HG03558 (cell line): Measurements from ENCODE around the gene MMP15.
"Not testable (repeated sequence)": the region's sequence is repeated elsewhere in the genome, so short reads cannot be mapped to it uniquely, and the experiment has no call there.

Experiments used
- ATAC-seq: cut with Tn5 transposase; IDR thresholded peaks from one replicate; pipeline ENCODE4 v1.9.1; 2021; ENCODE audit warnings: moderate number of reproducible peaks; ENCODE audit not compliant: unreplicated experiment; ENCODE audit errors: extremely low read depth

MMP15 gene

DNA sequence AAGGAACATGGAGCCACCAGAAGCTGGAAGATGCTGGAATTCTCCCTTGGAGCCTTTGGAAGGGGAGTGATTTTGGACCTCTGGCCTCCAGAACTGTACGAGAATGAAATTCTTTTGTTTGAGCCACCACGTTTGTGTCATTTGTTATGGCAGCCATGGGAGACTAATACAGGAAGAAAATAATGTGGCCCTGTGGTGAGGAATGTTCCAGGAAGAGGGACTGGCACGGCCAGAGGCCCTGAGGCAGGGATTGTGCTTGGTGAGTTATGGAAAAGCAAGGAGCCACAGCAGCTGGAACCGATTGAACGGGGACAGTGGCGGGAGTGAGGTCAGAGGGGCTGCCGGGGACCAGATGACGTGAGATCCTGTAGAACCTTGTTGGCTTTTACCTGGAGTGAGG, 52.2 kb downstream of the MMP15 start:
- ATAC-seq = no peak

DNA sequence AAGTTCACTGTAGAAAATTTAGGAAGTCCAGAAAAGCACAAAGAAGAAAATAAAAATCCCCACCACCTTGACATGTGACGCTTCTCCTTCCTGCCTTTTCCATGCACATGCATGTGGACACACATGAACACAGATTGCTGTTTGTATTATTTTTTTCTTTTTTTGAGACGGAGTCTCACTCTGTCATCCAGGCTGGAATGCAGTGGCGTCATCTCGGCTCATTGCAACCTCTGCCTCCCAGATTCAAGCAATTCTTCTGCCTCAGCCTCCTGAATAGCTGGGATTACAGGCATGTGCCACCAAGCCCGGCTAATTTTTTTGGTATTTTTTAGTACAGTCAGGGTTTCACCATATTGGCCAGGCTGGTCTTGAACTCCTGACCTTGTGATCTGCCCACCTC, 55.1 kb downstream of the MMP15 start:
- ATAC-seq = not testable (repeated sequence)

DNA sequence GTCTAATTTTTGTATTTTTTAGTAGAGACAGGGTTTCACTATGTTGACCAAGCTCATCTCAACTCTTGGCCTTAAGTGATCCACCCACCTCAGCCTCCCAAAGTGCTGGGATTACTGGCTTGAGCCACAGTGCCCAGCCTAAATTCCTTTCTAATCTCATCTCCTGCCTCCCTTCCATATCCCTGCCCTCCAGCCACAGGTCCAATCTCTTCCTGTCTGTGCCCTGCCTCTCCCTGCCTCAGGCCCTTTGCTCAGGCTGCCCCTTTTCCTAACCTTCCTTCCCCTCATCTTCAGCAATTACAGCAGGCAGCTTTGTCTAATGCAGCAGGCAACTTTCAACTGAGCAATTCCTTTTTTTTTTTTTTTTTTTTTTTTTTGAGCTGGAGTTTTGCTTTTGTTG, 56.8 kb downstream of the MMP15 start:
- ATAC-seq = no peak

DNA sequence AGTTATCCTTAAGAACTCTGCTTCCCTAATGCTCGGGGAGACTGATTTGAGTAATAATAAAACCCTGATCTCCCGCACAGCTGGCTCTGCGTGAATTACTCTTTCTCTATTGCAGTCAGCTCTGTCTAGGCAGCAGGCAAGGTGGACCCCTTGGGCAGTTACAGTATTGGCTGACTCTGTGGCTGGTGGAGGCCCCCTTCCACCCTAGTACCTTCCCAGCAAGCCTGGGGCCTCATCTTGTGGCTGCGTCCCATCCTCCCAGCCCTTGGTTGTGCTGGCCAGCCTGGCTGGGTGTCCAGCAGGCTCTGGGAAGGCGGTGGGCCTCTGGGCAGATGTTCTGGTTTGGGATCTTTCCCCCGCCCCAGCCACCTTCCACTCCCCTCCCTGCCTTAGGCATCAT, 59.1 kb downstream of the MMP15 start:
- no peak for ATAC-seq

DNA sequence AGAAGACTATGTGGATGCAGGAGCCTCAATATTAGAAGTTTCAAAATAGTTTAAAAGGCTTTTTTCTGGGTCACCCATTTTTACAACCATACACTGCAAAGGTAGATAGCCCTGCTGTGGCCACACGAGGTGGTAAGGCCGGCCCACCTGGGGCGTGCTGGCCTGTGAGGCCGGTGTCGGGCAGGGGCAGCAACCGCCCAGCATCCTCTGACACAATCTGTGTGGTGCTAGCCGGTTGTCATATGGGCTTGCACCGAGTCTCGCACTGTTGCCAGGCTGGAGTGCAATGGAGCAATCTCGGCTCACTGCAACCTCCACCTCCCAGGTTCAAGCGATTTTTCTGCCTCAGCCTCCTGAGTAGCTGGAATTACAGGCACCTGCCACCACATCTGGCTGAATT, 59.6 kb downstream of the MMP15 start:
- no peak for ATAC-seq

DNA sequence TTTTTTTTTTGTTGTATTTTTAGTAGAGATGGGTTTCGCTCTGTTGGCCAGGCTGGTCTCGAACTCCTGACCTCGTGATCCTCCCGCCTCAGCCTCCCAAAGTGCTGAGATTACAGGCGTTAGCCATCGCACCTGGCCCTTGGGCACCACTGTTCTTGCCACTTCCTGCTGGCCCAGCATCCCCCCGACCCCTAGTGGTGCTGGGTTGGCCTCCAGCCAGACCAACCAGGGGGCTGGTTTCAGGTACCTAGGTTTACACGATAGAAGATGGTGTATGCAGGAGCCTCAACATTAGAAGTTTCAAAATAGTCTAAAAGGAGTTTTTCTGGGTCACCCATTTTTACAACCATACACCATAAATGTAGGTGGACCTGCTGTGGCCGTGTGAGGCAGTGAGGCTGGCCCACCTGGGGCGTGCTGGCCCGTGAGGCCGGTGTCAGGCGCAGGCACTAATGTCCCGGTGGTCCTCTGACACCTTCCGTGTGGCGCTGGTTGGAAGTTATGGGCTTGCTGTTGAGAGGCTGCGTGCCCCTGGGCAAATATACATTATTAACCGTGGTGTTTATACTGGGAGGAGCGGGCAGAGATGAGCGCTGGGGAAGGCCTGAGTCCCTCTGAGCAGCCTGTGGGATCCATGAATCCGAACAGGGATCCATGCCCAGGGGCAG, 60.2 kb downstream of the MMP15 start:
- no peak for ATAC-seq

DNA sequence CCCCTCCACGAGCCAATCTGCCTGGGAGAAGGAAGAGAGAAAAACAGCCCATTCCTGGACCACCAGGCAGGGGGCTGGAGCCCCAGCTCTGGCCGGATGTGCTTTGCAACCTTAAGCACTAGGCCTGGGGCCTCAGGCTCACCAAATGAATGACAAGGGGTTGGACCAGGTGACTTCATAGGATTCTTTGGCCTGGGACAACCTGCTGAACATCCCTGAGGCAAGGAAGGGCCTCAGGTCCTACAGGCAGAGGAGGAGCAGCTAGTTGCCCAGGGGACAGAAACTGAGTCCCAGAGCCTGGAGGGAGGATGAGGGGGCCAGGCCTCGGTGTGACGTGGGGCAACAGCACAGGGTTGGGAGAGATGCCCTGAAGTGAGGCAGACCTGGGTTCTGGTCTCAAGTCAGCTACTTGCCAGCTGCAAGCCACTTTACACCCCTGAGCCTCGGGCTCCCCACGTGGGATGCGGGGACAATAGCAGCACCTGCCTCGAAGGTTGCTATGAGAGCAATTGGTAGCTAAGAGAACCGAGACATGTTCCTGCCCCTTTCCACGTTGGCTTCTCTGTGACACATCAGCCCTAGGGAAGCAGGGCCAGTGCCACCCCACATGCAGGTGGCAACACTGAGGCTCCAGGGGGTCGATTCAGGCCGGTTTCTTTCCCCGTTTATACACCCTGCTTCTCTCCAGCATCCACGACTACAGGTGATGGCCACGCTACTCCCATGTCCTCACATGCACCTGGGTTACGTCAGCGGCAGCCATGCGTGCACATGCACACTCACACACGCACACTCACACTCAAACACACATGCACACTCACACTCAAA, 61.0 kb downstream of the MMP15 start:
- no peak for ATAC-seq

DNA sequence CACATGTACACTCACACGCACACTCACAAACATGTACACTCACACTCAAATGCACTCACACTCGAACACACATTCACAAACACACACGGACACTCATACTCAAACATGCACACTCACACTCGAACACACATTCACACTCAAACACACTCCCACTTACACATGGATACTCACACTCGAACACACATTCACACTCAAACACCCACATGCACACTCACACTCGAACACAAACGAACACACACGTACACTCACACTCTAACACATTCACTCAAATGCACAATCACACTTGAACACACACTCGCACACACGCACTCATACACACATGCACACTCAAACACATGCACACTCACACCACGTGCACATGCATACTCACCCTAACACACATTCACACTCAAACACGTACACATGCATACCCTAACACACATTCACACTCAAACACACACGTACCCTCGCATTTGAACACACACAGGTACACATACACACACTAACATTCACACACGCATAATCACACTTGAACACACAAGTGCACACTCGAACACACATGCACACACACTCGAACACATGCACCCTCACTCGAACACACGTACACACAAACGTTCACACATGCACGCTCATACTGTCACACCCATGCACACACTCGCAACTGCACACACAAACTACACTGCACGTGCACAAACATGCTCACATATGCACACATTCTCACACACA, 61.8 kb downstream of the MMP15 start:
- ATAC-seq = no peak

DNA sequence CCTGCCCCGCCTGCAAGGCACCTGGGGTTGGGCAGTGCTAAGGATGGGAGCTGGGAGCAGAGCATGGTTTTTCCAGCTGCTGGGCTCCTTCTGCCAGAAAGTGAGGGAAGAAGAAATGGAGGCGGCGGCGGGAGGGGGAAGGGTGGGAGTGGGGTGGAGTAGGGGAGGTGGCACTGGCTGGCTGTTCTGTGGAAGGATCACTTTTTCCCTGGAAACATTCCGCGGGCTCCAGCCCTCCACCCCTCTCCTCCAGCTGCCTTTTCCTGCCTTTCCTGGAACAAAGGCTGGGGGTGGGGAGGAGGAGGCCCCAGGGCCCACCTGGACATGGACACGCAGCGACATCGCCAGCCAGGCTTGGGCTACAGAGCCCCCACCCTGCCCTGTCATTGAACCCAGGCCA, 62.5 kb downstream of the MMP15 start:
- ATAC-seq = no peak

DNA sequence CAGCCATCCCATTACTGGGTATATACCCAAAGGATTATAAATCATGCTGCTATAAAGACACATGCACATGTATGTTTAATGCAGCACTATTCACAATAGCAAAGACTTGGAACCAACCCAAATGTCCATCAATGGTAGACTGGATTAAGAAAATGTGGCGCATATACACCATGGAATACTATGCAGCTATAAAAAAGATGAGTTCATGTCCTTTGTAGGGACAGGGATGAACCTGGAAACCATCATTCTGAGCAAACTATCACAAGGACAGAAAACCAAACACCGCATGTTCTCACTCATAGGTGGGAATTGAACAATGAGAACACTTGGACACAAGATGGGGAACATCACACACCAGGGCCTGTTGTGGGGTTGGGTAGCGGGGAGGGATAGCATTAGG, 64.8 kb downstream of the MMP15 start:
- not testable (repeated sequence) for ATAC-seq

DNA sequence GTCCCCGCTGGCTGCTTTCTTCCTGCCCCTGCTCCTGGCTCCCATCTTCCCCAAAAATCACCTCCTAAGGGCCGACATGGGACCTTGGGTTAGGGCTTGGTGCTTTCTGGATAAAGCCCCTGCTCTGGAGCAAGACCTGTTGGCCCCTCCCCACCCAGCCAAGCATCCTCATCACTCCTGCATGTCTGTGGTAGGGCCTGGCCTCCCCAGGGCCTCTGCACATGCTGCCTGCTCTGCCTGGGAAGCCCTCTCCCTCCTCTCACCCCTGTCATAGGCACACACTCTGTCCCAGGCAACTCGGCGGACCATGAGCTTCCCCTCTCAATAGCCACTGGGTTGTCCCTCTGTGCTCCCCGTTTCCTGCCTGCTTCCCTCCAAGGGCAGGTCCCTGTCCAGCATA, 68.5 kb downstream of the MMP15 start:
- ATAC-seq = no peak

DNA sequence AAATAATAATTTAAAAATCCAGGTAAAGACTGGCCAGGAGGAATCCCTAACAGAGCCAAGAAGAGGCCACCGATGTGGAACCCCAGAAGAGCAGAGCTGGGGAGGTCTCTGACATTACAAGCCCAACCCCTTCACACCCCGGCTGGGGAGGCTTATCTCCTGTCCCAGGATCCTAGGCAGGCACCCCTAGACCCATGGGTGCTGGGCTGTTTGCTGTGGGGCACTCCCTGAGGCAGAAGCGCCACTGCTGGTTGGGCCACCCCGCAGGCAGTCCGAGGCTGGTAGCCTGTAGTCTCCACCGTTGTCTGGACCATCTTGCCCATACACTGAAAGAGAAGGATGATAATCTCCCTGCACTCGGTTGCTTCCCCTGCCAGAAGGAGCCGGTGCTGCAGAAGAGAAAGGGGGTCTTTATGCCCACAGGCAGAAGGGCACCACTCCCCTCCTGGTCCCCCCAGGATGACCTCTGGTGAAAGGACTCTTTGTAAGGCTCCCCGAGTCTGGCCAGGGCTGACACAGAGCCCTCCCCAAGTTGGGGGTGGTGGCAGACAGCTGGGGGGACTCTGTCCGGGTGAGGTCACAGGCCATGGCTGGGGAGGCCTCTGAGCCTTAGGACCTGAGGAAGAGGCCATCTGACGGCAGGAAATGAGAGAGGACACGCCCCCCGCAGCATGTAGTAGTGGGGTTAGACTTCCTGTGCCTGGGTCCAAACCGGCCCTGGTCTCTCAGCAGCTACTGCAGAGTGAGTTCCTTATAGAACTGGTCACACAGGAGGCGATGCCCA, 69.4 kb downstream of the MMP15 start:
- ATAC-seq = no peak

DNA sequence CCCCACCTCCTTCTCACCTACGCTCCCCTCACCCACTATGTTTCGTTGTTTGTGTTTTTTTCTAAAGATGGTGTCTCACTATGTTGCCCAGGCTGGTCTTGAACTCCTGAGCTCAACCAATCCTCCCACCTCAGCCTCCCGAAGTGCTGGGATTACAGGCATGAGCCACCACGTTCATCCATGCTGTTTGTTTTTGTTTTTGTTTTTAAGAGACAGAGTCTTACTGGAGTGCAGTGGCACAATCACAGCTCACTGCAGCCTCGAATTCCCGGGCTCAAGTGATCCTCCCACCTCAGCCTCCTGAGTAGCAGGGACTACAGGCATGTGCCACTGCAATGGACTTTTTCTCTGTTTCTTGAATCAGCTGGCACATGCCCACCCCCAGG, 70.0 kb downstream of the MMP15 start:
- not testable (repeated sequence) for ATAC-seq

DNA sequence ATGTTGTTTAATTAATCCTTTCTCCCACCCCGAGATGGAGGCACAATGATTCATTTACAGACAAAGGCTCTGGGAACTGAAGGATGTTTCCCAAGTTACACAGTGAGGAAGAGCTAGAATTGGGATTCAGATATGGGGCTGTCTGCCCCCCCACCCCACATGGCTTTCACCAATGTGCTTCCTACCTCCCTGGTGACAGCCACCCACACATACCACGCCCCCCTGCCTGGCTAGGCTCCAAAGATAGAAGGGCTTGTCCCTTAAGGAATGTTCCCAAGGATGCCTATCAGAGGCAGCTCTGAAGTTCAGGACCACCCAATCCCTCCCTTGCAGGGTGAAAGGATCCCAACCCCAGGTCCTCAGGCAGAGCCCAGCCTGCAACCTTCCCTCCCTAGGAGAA, 70.7 kb downstream of the MMP15 start:
- no peak for ATAC-seq
